GM21423 (cell line): ENCODE data around the gene TUBG1.
"Not testable (repeated sequence)": the region's sequence is repeated elsewhere in the genome, so short reads cannot be mapped to it uniquely, and the experiment has no call there.

ENCODE experiments used
- ATAC-seq: cut with Tn5 transposase; IDR thresholded peaks from one replicate; pipeline ENCODE4 v1.9.1; 2021; ENCODE audit warnings: mild to moderate bottlenecking, moderate library complexity; ENCODE audit not compliant: unreplicated experiment

TUBG1 gene

DNA sequence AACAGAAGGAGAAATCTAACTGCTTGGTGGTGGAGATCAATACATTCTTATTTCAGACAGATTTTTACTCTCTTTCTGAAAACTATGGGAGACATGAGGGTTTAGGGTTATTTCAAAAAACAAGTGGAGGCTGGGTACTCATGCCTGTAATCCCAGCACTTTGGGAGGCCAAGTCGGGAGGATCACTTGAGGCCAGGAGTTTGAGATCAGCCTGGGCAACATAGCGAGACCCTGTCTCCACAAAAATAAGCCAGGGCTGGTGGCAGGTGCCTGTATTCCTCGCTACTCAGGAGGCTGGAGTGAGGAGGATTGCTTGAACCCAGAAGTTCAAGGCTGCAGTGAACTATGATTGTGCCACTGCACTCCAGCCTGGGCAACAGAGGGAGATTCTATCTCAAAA, 12.5 kb downstream of the TUBG1 start:
- ATAC-seq = not testable (repeated sequence)

DNA sequence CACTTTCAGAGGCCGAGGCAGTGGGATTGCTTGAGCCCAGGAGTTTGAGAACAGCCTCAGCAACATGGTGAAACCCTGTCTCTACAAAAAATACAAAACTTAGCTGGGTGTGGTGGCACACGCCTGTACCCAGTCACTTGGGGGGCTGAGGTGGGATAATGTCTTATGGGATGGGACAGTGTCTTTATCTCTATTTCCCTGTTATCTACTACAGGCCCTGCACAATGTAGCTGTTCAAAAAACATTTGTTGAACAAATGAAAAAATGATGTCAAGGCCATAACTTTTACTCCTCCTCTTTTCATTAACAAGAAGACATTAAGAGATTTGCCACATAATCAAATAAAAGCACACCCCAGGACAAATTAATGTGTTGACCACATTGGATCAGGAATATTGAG, 13.8 kb downstream of the TUBG1 start:
- ATAC-seq = no peak

DNA sequence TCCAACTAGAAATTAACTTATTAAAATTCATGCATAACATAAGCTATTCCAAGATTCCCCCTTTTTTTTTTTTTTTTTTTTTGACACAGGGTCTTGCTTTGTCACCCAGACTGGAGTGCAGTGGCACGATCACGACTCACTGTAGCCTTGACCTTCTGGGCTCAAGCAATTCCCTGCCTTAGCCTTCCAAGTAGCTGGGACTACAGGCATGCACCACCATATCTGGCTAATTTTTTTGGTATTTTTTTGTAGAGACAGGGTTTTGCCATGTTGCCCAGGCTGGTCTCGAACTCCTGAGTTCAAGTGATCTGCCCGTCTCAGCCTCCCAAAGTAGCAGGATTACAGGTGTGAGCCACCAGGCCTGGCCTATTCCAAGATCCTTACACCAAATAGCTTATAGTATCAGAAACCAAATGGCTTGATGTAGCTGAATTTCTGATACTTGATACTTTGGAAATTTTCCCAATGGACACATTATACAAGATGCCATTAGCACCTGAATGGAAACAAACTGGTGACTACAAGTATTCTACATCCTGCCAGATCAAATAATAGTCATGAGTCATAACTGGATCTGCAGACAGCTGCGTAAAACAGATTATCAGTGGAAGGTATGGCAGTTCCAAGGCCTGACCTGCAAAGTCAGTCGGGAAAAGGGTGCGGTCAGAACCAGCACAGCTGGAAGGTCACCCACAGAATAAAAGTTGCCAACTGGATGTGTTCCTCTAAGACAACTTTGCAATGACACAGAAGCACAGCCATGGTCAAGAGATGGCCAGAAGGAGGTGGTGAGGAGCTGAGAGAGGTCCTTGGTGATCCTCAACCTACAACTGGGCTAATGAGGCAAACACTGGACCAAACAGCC, 14.5 kb downstream of the TUBG1 start:
- no peak for ATAC-seq

DNA sequence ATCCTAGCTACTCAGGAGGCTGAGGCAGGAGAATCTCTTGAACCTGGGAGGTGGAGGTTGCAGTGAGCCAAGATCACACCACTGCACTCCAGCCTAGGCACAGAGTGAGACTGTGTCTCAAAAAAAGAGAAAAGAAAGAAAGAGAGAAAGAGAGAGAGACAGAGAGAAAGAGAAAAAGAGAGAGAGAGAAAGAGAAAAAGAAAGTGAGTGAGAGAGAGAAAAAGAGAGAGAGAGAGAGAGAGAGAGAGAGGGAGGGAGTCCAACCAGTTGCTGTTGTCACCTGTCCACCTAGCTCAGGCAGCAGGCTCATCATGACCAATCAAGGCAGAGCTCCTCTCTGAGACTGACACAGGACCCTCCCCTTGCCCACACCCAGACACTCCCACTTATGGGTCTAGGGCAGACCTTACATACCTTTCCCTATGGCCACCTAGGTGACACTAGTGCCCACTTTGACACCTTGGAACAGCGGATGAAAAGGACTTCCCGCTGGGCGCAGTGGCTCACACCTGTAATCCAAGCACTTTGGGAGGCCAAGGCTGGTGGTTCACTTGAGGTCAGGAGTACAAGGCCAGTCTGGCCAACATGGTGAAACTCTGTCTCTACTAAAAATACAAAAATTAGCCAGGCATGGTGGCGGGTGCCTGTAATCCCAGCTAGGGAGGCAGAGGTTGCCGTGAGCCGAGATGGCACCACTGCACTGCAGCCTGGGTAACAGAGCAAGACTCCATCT, 17.7 kb downstream of the TUBG1 start:
- ATAC-seq = not testable (repeated sequence)

- no peak for ATAC-seq
Measured at GRCh38 chr17:42629411-42630009, 20.0 kb downstream of the TUBG1 start.

- no peak for ATAC-seq
Measured at GRCh38 chr17:42632949-42633444, 23.5 kb downstream of the TUBG1 start.

GRCh38 chr17:42639525-42640113, 30.1 kb downstream of the TUBG1 start:
- ATAC-seq = no peak

DNA sequence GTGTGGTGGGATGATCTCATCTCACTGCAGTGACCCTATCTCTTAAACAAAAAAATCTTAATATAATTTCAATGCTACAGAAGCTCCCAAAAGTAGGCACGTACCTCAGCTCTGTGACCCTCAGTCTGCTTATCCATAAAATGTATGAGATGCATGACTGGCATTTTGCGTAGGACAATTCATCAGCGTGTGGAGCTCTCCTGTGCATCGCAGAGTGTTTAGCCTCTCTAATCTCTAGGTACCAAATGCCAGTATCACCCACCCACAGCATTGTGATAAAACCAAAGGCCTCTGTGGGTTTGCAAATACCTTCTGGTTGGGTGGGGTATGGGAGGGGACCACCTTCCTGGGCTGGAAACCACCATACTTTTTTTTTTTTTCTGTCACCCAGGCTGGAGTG, 30.6 kb downstream of the TUBG1 start:
- ATAC-seq = no peak

GRCh38 chr17:42642336-42642735, 32.9 kb downstream of the TUBG1 start:
- no peak for ATAC-seq

DNA sequence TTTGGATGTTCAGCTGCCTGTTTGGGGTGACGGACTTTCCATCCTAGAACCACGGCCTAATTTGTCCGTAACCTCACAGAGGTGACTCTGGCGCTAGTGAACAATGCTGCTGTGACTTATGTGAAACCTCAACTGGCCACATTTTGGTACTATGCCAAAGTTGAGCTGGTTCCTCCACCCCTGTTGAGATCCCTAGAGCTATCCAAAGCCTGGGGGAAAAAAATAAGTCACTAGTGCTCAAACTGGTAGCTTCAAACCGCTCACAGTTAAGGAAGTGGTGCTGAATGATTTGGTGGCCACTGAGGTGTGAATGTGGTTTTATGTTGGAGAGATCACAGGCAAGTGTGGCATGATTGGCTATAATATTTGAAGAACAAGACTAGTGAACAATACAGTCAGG, 38.3 kb downstream of the TUBG1 start:
- ATAC-seq = no peak

DNA sequence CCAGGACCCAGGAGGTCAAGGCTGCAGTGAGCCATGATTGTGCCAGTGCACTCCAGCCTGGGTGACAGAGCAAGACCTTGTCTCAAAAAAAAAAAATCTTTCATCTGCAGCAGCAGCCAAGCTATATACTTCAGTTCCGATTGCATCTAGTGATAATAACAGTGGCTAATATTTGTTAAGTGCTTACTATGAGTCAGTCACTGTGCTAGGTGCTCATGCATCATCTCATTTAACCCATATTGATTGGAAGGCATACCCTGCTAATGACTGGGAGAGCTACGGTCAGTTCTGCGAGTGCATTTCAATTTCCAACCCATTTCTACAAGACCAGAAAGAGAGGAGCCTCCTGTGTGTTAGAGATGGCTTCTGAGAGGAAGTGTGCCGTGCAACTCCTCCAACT, 41.9 kb downstream of the TUBG1 start:
- ATAC-seq = no peak

DNA sequence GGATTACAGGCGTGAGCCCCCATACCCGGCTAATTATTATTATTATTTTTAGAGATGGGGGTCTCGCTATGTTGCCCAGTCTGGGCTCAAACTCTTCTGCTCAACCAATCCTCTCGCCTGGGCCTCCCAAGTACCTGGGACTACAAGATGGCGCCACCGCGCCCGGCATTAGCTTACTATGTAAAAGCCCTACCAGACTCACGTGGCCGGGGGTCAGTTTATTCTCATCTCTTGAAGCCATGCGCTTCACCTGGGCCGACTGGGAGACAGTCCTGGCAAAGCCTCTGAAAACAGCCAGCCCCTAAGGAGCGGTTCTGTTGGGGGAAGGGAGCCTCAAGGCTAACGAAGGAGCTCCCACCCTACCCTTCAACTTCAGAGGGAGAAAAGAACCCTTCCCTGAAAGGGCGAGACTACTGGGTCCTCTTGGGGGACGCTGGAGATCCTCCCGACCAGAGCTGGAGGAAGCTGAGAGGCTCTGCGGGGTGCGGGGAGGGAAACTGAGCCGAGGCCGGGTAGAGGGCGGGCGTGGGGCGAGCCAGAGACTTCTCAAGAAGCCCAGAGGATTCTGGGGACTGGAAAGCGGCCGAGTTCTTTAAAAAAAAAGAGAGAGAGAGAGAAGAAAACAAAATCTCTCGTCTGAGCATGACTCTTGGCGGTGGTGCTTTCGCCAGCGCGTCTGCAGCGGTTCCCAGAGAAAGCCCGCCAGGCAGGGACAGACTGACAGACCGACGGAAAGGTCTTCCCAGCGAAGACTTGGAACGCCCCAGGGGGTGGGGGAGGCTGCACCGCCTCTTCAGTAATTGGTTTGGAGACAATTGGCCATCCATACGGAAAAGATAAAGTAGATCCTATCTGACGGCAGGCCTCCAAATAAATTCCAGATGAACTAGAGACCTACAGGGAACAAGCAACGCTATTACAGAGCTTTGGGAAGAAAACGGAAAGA, 44.0 kb downstream of the TUBG1 start:
- no peak for ATAC-seq

DNA sequence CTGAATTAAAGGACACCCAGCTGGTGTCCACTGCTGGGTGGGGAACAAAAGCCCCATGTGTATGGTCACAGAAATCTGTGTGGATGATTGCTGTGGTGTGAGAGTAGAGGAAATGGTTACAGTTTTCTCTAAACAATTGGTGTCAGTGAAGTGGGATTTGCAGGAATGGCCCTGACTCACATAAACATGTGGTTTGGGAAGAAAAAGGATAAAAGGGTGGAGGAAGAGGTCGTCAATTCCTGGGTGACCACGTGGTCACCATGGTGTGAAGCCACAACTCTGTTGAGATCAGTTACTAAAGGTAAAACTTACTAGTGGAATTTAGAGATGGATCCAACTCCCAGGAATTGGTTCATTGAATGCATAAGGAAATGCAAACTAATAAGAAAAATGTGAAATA, 46.0 kb downstream of the TUBG1 start:
- ATAC-seq = no peak

DNA sequence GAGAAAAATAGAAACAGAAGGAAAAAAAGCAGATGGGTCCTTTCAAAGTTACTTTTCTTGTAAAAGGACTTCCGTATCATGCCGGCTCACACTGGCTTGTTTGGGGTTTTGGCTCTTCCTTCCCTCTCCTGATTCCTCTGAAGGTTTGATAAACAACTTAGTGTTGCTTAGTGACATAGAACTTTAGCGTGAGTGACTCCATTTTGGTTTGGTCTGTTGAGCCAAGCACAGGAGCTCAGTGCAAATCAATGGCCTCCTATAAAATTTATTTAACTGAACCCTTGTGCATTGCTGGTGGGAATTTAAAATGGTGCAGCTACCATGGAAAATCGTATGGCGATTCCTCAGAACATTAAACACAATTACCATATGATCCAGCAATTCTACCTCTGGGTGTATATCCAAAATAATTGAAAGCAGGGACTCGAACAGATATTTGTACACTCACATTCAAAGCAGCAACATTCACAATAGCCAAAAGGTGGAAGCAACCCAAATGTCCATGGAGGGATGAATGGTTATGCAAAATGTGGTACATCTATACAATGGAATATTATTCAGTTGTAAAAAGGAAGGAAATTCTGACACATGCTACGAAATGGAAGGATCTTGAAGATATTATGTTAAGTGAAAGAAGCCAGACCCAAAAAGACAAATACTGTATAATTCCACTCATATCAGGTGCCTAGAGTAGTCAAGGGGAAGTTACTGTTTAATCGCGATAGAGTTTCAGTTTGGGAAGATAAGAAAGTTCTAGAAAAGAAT, 48.5 kb downstream of the TUBG1 start:
- ATAC-seq = no peak

GRCh38 chr17:42659079-42659931, 49.8 kb downstream of the TUBG1 start, which contains the start of gene TUBG2:
TUBG2 (plus strand) TSS chr17:42659284; CDS start chr17:42659504, 220 bp downstream.
- no peak for ATAC-seq

DNA sequence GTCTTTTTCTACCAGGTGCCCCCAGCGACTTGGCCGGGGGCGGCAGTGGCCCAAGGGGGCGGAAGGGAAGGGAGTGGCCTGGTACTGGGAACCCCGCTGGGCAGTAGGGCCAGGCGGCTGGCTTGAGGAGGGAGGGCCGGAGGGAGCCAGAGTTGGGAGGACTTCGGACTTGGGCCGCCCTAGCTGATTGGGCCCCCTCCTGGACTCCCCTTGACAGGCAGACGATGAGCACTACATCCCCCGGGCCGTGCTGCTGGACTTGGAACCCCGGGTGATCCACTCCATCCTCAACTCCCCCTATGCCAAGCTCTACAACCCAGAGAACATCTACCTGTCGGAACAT, 50.4 kb downstream of the TUBG1 start:
- not testable (repeated sequence) for ATAC-seq

DNA sequence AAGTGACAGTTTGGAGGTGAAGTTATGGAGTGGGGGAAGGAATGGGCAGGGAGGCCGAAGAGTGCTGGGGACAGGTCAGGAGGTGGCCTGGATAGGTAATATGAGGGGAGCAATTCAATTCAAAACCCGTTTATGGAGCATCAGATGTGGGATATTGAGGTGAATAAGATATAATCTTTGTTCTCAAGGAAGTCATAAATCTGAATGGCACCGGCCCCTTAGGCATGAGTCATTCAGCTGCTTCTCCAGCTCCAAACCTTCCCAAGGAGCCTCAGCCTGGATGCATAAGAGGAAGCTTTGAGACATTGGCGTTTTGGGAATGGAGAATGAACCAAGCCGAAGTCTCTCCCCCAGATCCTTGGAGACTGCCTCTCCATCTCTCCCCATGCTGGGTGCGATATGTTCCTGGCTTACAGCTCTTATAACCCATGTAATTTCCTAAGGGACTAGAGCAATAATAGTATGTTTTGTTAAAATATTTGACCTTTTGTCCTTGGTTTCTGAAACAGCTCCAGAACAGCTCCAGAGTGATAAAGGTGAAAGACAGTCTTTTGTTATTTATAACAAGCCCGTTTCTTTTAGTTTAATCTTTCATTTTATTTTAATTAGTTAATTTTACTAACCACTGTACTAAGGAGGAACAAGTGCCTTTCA, 51.3 kb downstream of the TUBG1 start:
- ATAC-seq = no peak
